ENCODE results near the gene MTA3.

DNA sequence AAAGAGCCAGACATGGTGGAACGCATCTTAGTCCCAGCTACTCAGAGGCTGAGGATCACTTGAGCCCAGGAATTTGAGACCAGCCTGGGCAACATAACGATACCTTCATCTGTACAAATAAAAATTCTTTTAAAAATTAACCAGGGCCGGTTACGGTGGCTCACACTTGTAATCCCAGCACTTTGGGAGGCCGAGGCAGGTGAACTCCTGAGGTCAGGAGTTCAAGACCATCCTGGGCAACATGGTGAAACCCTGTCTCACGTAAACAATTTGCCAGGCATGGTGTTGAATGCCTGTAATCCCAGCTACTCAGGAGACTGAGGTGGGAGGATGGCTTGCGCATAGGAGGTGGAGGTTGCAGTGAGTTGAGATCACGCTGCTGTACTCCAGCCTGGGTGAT is 48.8 kb upstream of the MTA3 start:
- TF ChIP-seq, protein P1, sequence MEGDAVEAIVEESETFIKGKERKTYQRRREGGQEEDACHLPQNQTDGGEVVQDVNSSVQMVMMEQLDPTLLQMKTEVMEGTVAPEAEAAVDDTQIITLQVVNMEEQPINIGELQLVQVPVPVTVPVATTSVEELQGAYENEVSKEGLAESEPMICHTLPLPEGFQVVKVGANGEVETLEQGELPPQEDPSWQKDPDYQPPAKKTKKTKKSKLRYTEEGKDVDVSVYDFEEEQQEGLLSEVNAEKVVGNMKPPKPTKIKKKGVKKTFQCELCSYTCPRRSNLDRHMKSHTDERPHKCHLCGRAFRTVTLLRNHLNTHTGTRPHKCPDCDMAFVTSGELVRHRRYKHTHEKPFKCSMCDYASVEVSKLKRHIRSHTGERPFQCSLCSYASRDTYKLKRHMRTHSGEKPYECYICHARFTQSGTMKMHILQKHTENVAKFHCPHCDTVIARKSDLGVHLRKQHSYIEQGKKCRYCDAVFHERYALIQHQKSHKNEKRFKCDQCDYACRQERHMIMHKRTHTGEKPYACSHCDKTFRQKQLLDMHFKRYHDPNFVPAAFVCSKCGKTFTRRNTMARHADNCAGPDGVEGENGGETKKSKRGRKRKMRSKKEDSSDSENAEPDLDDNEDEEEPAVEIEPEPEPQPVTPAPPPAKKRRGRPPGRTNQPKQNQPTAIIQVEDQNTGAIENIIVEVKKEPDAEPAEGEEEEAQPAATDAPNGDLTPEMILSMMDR (IDR thresholded peaks at IDR 0.05), result no peak
- no peak for TF ChIP-seq EZH2 (IDR thresholded peaks at IDR 0.05; ENCODE audit: borderline replicate concordance, insufficient read depth, low read depth, low read length, poor library complexity, severe bottlenecking)

All from B cell (primary cell).